WTC11 (cell line): ENCODE results near the gene INHBC.

Experiments
- CBFB ChIP-seq: sonication (generic); formaldehyde crosslinking; IDR thresholded peaks from 2 replicates; pipeline ENCODE4 v1.8.1; 2022; ENCODE audit warnings: mild to moderate bottlenecking, low read depth, missing genetic modification reagents
- FOXP1 ChIP-seq: sonication (generic); formaldehyde crosslinking; IDR thresholded peaks from 2 replicates; pipeline ENCODE4 v1.8.0; 2022; ENCODE audit warnings: missing genetic modification reagents, mild to moderate bottlenecking, moderate library complexity, borderline replicate concordance
- IRF2 ChIP-seq: sonication (generic); formaldehyde crosslinking; IDR thresholded peaks from 2 replicates; pipeline ENCODE4 v1.8.0; 2022; ENCODE audit warnings: low read depth, missing genetic modification reagents, borderline replicate concordance
- KAT7 ChIP-seq: sonication (generic); formaldehyde crosslinking; IDR thresholded peaks from 2 replicates; pipeline ENCODE4 v1.8.1; 2023; ENCODE audit warnings: missing genetic modification reagents, mild to moderate bottlenecking, borderline replicate concordance
- NFYB ChIP-seq: sonication (generic); formaldehyde crosslinking; conservative IDR thresholded peaks from 2 replicates; pipeline ENCODE4 v1.8.0; 2022; ENCODE audit warnings: low read depth, missing genetic modification reagents
- ZNF138 ChIP-seq: sonication (generic); formaldehyde crosslinking; conservative IDR thresholded peaks from 2 replicates; pipeline ENCODE4 v1.8.1; 2022; ENCODE audit warnings: mild to moderate bottlenecking, moderate library complexity, missing genetic modification reagents
- TF ChIP-seq, protein P1 (sequence below): fragments of 200-600 bp; IDR thresholded peaks from 2 replicates; pipeline ENCODE4 v1.8.0; 2022; ENCODE audit warnings: antibody characterized with exemption
- TF ChIP-seq, protein P2 (sequence below): sonication (generic); formaldehyde crosslinking; IDR thresholded peaks from 2 replicates; pipeline ENCODE4 v1.8.1; 2022; ENCODE audit warnings: low read depth, missing genetic modification reagents, borderline replicate concordance

DNA sequence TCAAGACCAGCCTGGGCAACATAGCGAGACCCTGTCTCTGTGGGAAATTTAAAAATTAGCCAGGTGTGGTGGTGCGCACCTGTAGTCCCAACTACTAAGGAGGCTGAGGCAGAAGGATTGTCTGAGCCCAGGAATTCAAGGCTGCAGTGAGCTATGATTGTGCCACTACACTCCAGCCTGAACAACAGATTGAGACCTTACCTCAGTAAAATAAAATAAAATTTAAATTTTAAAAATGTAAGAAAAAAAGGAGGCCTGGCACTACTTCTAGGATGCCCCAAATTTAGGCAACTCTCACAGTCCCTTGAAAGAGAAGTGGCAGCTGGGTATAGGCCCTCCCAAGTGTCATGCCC, 19.6 kb downstream of the INHBC start:
- TF ChIP-seq KAT7 (CRISPR knock-in tag), result no peak
- TF ChIP-seq, protein P1, sequence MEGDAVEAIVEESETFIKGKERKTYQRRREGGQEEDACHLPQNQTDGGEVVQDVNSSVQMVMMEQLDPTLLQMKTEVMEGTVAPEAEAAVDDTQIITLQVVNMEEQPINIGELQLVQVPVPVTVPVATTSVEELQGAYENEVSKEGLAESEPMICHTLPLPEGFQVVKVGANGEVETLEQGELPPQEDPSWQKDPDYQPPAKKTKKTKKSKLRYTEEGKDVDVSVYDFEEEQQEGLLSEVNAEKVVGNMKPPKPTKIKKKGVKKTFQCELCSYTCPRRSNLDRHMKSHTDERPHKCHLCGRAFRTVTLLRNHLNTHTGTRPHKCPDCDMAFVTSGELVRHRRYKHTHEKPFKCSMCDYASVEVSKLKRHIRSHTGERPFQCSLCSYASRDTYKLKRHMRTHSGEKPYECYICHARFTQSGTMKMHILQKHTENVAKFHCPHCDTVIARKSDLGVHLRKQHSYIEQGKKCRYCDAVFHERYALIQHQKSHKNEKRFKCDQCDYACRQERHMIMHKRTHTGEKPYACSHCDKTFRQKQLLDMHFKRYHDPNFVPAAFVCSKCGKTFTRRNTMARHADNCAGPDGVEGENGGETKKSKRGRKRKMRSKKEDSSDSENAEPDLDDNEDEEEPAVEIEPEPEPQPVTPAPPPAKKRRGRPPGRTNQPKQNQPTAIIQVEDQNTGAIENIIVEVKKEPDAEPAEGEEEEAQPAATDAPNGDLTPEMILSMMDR, result no peak
- no peak for TF ChIP-seq CBFB (CRISPR knock-in tag)
- no peak for TF ChIP-seq ZNF138 (CRISPR knock-in tag)
- TF ChIP-seq IRF2, result no peak
- no peak for TF ChIP-seq FOXP1 (CRISPR knock-in tag)
- TF ChIP-seq, protein P2, sequence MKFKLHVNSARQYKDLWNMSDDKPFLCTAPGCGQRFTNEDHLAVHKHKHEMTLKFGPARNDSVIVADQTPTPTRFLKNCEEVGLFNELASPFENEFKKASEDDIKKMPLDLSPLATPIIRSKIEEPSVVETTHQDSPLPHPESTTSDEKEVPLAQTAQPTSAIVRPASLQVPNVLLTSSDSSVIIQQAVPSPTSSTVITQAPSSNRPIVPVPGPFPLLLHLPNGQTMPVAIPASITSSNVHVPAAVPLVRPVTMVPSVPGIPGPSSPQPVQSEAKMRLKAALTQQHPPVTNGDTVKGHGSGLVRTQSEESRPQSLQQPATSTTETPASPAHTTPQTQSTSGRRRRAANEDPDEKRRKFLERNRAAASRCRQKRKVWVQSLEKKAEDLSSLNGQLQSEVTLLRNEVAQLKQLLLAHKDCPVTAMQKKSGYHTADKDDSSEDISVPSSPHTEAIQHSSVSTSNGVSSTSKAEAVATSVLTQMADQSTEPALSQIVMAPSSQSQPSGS (CRISPR knock-in tag), result no peak
- no peak for TF ChIP-seq NFYB (CRISPR knock-in tag)
